Fibroblast of pulmonary artery (primary cell): Measurements from ENCODE around the gene CDC42BPA.
A peak's percentile ranks its signal among the peaks of the same experiment; 100 is the strongest.

Experiments
- DNase-seq: peaks from one replicate; pipeline ENCODE4 v3.0.0-alpha.2; 2010; ENCODE audit warnings: low read depth
- H3K4me3 ChIP-seq: replicated peaks from 2 replicates; pipeline ENCODE4 v1.5.1; 2011; ENCODE audit warnings: low read depth, mild to moderate bottlenecking, control low read depth, low read length, moderate library complexity
- CTCF ChIP-seq: IDR thresholded peaks from 2 replicates; pipeline ENCODE4 v1.5.1; 2011; ENCODE audit warnings: mild to moderate bottlenecking, control low read depth, low read length, inconsistent platforms; ENCODE audit errors: missing control alignments

CDC42BPA gene

GRCh38 chr1:226942392-226942791 is 375.9 kb downstream of the CDC42BPA start:
- TF ChIP-seq CTCF, result no peak
- DNase-seq, result no peak
- H3K4me3 ChIP-seq, result no peak overlapping the region

- no peak for TF ChIP-seq CTCF
- DNase-seq, result no peak
- H3K4me3 ChIP-seq, result peak overlapping the region; percentile 77
Measured at GRCh38 chr1:226940806-226941067, 377.6 kb downstream of the CDC42BPA start.

- TF ChIP-seq CTCF, result no peak
- DNase-seq, result peak; percentile 100
- H3K4me3 ChIP-seq, result peak within 1 kb of the TSS; percentile 77
Measured at GRCh38 chr1:226940029-226940805, 378.1 kb downstream of the CDC42BPA start, which contains the start of gene COQ8A. Gene COQ8A, plus strand, starts transcription at chr1:226940294. Its CDS starts 21,092 bp downstream, at chr1:226961386.
